DOHH2 (cell line): Measurements from ENCODE around the gene FANCI.

ENCODE experiments used
- H3F3A ChIP-seq: fragments of 200-600 bp; sonication (generic), shearing (Covaris generic); 2 replicates; pipeline ENCODE4 v1.6.0; 2016; ENCODE audit warnings: antibody characterized with exemption, mild to moderate bottlenecking; ENCODE audit not compliant: control insufficient read depth, insufficient read depth
- H3K27ac ChIP-seq: fragments of 200-600 bp; sonication (generic); 2 replicates; pipeline ENCODE4 v1.5.1; 2014; ENCODE audit warnings: low read depth, mild to moderate bottlenecking, low read length, moderate library complexity
- H3K27me3 ChIP-seq: fragments of 200-600 bp; sonication (generic); 2 replicates; pipeline ENCODE4 v1.6.1; 2014; ENCODE audit warnings: mild to moderate bottlenecking, low read length, mixed read lengths; ENCODE audit not compliant: control insufficient read depth
- H3K36me3 ChIP-seq: fragments of 200-600 bp; sonication (generic); 2 replicates; pipeline ENCODE4 v1.6.1; 2014; ENCODE audit warnings: mild to moderate bottlenecking, low read length, moderate library complexity, mixed read lengths; ENCODE audit not compliant: control insufficient read depth
- H3K4me1 ChIP-seq: fragments of 200-600 bp; sonication (generic); 2 replicates; pipeline ENCODE4 v1.6.1; 2014; ENCODE audit warnings: mild to moderate bottlenecking, low read length, mixed read lengths; ENCODE audit not compliant: control insufficient read depth
- H3K4me2 ChIP-seq: fragments of 200-600 bp; sonication (generic); 2 replicates; pipeline ENCODE4 v1.6.0; 2014; ENCODE audit warnings: mild to moderate bottlenecking, low read length, moderate library complexity
- H3K4me3 ChIP-seq: fragments of 200-600 bp; sonication (generic); 2 replicates; pipeline ENCODE4 v1.5.1; 2014; ENCODE audit warnings: mild to moderate bottlenecking, low read length, mixed read lengths
- H3K79me2 ChIP-seq: fragments of 200-600 bp; sonication (generic); 2 replicates; pipeline ENCODE4 v1.6.1; 2014; ENCODE audit warnings: mild to moderate bottlenecking, low read length, mixed read lengths; ENCODE audit not compliant: control insufficient read depth
- H3K9me2 ChIP-seq: fragments of 200-600 bp; sonication (generic); replicated peaks from 2 replicates; pipeline ENCODE4 v1.6.1; 2014; ENCODE audit warnings: mild to moderate bottlenecking, low read length, mixed read lengths; ENCODE audit not compliant: control insufficient read depth
- H3K9me3 ChIP-seq: fragments of 200-600 bp; sonication (generic); 2 replicates; pipeline ENCODE4 v1.6.1; 2014; ENCODE audit warnings: antibody characterized with exemption, low read length, mixed read lengths; ENCODE audit not compliant: control insufficient read depth, insufficient read depth
- H4K20me1 ChIP-seq: fragments of 200-600 bp; sonication (generic); 2 replicates; pipeline ENCODE4 v1.6.0; 2014; ENCODE audit warnings: low read depth, mild to moderate bottlenecking, antibody characterized with exemption, low read length, moderate library complexity; ENCODE audit not compliant: control insufficient read depth, insufficient read depth
- CTCF ChIP-seq: fragments of 200-600 bp; sonication (generic); IDR thresholded peaks from one replicate; pipeline ENCODE4 v1.5.1; 2014; ENCODE audit warnings: antibody characterized with exemption, mild to moderate bottlenecking, low read depth, low read length; ENCODE audit not compliant: poor library complexity, severe bottlenecking
- EZH2phosphoT487 ChIP-seq: fragments of 200-600 bp; sonication (generic); IDR thresholded peaks from 2 replicates; pipeline ENCODE4 v1.6.1; 2017; ENCODE audit warnings: borderline replicate concordance, mild to moderate bottlenecking, antibody characterized with exemption, low read length, moderate library complexity, mixed read lengths

FANCI gene

GRCh38 chr15:89217686-89218376 lies 25.9 kb upstream of the FANCI start:
- H3K27ac ChIP-seq, result no peak overlapping the region
- H3K9me3 ChIP-seq, result no peaks in the 10 kb centered on the region
- H3K9me2 ChIP-seq, result no peaks in the 10 kb centered on the region
- no peaks in the 10 kb centered on the region for H4K20me1 ChIP-seq
- H3K4me2 ChIP-seq, result no peak overlapping the region
- no peak overlapping the region for H3K4me3 ChIP-seq
- H3F3A ChIP-seq, result no peaks in the 10 kb centered on the region
- H3K27me3 ChIP-seq, result peaks cover 11% of the 10 kb centered on the region
- TF ChIP-seq EZH2phosphoT487 (no peak), CTCF (no peak)
- no peaks in the 10 kb centered on the region for H3K4me1 ChIP-seq
- no peaks in the 10 kb centered on the region for H3K79me2 ChIP-seq
- no peaks in the 10 kb centered on the region for H3K36me3 ChIP-seq

- Histone ChIP-seq H3K36me3 (no peaks in the 10 kb centered on the region), H3K4me3 (no peak overlapping the region), H3K27me3 (peaks cover 11% of the 10 kb centered on the region), H3K9me3 (no peaks in the 10 kb centered on the region), H4K20me1 (no peaks in the 10 kb centered on the region), H3F3A (no peaks in the 10 kb centered on the region), H3K4me1 (no peaks in the 10 kb centered on the region), H3K9me2 (no peaks in the 10 kb centered on the region), H3K27ac (no peak overlapping the region), H3K4me2 (no peak overlapping the region), H3K79me2 (no peaks in the 10 kb centered on the region)
- no peak for TF ChIP-seq CTCF
- TF ChIP-seq EZH2phosphoT487, result no peak
These were observed 25.2 kb upstream of the FANCI start for GRCh38 chr15:89218531-89218930.

- H3K4me1 ChIP-seq, result no peaks in the 10 kb centered on the region
- TF ChIP-seq CTCF (no peak), EZH2phosphoT487 (no peak)
- H4K20me1 ChIP-seq, result no peaks in the 10 kb centered on the region
- peaks cover 11% of the 10 kb centered on the region for H3K27me3 ChIP-seq
- no peaks in the 10 kb centered on the region for H3K9me2 ChIP-seq
- H3K4me3 ChIP-seq, result no peak within 1 kb of the TSS
- H3K4me2 ChIP-seq, result no peak within 1 kb of the TSS
- no peaks in the 10 kb centered on the region for H3K79me2 ChIP-seq
- no peaks in the 10 kb centered on the region for H3F3A ChIP-seq
- H3K27ac ChIP-seq, result no peak within 1 kb of the TSS
- H3K36me3 ChIP-seq, result no peaks in the 10 kb centered on the region
- no peaks in the 10 kb centered on the region for H3K9me3 ChIP-seq
These were observed 22.2 kb upstream of the FANCI start, which contains the start of gene RLBP1 for GRCh38 chr15:89221543-89221942. Gene RLBP1 (minus strand): TSS chr15:89221579. CDS start chr15:89218975, 2,604 bp downstream.

GRCh38 chr15:89225588-89225987 lies 18.2 kb upstream of the FANCI start:
- Histone ChIP-seq H3K4me3 (no peak overlapping the region), H3K9me3 (no peaks in the 10 kb centered on the region), H3K79me2 (no peaks in the 10 kb centered on the region), H3K36me3 (no peaks in the 10 kb centered on the region), H3K27me3 (peaks cover 10% of the 10 kb centered on the region), H3K4me1 (no peaks in the 10 kb centered on the region), H3K27ac (no peak overlapping the region), H4K20me1 (no peaks in the 10 kb centered on the region), H3K9me2 (no peaks in the 10 kb centered on the region), H3F3A (no peaks in the 10 kb centered on the region), H3K4me2 (no peak overlapping the region)
- TF ChIP-seq EZH2phosphoT487 (no peak), CTCF (no peak)
